Activated gamma-delta T cell treated with Interleukin-2 at 50 U/mL for 16 hours (primary cell): Measurements from ENCODE around the gene KLHL12.

Source experiments
- DNase-seq: peaks from one replicate; pipeline ENCODE4 v3.0.0-alpha.2; 2020

KLHL12 gene

GRCh38 chr1:202880062-202880461, 47.0 kb downstream of the KLHL12 start:
- no peak for DNase-seq

DNA sequence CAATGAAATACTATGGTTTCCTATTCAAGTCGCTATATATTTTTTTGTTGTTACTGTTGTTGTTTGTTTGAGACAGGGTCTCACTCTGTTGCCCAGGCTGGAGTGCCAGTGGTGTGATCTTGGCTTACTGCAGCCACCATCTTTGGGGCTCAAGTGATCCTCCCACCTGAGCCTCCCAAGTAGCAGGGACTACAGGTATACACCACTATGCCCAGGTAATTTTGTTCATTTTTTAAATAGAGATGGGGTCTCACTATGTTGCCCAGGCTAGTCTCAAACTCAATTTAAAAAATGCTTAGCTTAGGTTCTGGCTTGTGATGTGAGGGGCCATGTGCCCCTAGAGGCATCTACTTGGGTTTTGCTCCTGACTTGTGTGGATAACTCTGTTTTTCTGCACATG, 47.9 kb downstream of the KLHL12 start:
- DNase-seq = no peak

DNA sequence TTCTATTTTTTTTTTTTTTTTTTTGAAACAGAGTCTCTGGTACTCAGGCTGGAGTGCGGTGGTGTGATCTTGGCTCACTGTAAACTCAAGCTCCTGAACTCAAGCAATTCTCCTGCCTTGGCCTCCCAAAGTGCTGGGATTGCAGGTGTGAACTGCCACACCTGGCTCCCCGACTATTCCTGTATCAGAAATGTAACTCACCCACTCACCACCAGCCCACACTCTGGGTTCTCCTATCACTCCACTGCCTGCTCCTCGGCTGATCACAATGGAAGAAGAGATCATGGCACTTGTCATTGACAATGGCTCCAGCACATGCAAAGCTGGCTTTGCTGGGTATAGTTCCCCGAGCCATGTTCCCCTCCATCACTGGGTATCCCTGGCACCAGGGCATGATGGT, 54.0 kb downstream of the KLHL12 start:
- no peak for DNase-seq

DNA sequence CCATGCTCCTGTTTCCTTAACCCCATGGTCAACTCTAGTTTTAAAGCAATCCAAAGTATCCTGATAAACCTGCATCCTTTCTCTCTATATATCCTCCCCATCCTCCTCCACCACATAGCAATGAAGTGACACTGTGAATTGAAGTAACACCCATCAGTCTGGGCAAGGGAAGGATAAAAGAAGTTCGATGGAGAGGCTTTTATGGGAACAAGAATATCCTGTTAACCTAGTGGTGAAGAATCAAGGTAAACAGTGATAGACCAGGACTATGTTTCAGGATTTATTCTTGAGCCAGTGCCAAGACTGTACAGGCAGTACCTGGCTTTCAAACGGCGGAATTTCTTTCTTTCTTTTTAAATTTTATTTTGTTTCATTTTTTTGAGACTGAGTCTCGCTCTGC, 55.7 kb downstream of the KLHL12 start:
- no peak for DNase-seq

DNA sequence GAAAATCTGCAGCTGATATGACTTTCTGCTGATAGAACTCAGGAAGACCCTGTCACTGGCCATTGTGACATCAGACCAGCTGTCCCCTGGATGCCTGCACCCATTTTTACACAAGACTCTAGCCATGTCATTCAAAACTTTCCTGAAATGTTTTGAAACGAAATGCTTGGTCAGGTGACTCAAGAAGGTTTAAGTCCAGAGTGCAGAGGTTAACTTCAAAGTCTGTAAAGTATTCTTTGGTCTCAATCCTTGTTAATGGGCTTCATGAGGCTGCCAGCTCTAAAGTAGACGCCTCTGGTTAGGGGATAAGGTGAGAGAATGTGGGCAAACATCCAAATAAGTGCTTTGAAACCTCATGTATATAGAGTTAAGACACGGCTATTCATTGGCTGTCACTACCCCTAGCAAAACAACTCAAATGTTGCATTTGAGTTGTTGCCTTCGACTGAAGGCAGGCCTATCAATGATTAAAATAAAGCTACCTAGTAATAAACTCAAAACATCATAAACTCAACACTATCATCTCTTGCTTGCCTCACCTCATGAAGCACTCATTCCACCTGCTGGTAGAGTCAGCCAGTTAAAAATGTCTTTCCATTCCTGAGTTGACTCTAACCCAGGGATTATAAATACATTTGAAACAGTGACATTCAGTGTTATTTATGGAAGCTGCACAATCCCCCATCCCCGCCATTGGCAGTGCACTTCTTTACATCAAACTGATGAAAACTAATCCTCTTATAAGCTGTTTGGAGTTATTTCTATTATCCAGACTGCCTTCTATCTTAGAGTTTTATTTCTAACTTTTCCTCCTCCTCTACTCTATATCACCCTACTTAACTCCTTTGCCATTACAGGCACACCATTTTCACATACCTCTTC, 64.1 kb downstream of the KLHL12 start:
- DNase-seq = no peak

- DNase-seq = peak; percentile 36
Measured at GRCh38 chr1:202861420-202862132, 65.5 kb downstream of the KLHL12 start.

DNA sequence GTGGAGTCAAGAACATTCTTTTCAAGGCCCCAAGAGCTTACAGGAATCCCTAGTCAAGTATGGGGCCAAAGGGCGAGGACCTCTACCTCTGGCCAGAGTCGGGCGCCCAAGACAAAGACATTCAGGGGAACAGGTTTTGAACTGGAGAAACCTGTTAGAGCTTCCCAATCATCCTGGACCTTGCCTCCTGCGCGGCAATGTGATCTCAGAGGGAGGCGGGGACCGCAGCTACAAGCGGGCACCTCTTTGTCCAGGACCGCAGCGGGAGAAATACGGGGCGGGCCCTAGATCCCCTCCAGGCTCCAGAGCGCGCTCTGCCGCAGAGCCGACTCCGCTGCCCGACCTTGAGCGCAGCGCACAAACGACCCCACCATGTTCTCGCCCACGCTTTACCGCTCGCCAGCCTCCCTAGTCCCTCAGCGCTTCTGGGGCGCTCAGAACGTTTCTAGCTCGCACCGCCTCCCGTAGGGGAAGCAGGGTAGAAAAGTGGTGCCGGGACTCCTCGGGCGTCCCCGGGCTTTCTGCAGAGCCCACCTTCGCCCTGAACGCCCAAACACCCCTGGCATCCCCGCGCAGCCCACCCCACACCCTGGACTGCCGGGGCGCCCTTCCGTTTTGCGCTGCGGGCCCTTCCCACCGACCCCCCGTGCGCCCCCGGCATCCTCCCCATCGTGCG, 66.2 kb downstream of the KLHL12 start:
- DNase-seq = peak; percentile 17

DNA sequence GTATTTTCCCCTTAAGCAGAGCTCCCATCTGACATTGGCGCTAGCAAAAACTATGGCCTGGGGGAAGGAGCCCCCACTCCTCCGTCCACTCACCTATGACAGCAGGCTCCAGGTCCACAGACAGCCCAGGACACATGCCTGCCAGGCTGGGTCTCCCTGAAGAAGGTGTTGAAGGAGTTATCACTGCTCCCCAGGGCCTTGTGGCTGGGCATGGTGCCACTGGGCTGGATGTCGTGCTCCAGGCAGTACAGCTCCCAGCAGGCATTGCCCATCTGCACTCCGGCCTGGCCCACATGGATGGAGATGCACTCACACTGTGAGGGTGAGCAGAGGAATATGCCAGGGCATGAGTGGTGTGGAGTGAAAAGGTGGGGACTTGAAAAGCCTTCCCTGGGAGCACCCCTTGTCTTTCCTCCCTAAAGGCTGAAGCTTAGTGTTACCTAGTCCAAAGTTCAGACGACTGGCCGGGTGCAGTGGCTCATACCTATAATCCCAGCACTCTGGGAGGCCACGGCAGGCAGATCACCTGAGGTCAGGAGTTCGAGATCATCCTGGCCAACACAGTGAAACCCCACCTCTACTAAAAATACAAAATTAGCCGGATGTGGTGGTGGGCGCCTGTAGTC, 68.1 kb downstream of the KLHL12 start:
- no peak for DNase-seq

DNA sequence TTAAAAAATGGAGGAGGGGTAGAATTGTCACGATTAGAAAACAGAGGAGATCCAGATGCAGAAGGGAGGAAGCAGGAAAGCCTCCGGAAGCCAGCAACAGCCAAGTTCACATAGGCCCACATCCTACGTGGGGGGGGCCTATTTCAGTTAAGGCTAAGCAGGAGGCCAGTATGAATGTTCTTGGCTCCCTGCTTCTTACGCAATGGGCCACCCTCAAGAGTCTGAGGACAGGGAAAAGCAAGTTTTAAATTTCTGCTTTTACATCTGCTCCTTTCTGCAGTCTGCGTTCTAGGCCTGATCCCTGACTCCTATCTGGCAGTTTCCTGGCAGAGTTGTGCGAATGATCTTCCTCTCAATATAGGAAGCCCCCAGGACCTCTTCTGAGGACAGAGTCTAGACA, 68.7 kb downstream of the KLHL12 start:
- no peak for DNase-seq

DNA sequence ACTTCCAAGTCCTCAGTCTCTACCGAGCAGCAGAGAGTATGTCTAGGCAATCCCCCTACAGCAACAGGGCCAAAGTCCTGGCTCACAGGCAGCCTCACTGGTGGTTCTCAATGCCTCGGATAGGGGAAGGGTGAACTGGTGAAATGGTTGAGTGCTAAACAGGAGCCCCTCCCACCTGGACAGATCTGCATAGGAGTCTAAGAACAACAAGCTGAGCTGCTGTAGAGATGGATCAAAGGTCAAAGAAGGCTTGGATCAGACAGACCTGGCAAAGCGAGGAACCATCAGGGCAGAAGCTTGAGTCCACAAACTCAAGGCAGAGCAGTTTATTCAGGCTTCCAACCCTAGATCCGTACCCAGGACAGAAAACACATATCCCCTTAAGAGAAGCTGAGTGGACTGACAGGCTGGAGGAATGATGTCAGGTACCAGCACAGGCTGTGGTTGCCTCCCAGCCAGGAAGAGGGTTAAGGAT, 69.9 kb downstream of the KLHL12 start:
- no peak for DNase-seq

DNA sequence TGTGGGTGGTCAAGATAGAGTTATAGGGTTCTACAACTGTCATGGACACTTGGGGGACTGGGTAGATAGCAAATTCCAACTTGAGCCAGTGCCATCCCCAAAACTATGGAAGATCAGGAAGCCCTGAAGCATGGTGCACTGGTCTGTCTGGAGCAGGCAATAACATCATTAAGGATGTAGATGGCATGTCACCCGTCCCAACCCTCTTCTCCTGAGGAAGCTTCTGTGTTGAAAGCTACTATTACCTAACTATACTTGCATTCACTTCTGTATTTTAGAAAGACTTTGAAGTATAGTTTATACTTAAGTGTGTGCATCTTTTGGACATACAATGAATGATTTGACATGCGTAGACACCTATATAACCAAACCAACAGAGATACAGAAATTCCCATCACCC, 71.0 kb downstream of the KLHL12 start:
- no peak for DNase-seq

GRCh38 chr1:202854787-202855186, 72.2 kb downstream of the KLHL12 start:
- DNase-seq = no peak

DNA sequence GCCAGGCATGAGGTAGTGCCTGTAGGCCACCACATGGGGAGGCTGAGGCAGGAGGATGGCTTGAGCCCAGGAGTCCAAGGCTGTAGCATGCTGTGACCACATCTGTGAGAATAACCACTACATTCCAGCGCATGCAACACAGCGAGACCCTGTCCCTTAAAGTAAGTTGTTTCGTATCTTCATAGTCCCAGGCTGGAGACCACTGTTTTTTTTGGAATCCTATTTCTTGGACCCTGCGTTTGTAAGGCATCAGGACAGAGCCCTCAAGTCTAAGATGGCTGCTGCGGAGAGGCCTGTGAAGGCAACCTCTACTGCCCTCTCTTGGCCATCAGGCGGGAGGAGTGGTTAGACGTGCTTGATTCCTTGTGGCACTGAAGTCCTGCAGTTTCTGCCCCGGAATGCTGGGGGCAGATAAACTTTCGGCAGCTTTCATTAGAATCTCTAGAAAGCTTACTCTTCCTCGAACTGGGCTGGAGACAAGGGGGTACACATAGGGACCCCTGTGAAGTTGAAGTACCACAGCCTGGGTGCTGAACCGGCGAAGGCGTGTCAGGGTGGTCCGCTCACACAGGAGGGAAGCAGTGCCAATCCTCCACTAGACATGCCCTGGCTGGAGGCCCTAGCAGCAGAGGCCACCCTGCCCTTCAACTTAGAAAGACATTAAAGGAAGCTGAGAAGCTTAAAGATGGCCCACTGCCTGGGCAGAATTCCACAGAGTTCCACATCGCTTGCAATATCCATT, 74.7 kb downstream of the KLHL12 start:
- peak; percentile 16 for DNase-seq

DNA sequence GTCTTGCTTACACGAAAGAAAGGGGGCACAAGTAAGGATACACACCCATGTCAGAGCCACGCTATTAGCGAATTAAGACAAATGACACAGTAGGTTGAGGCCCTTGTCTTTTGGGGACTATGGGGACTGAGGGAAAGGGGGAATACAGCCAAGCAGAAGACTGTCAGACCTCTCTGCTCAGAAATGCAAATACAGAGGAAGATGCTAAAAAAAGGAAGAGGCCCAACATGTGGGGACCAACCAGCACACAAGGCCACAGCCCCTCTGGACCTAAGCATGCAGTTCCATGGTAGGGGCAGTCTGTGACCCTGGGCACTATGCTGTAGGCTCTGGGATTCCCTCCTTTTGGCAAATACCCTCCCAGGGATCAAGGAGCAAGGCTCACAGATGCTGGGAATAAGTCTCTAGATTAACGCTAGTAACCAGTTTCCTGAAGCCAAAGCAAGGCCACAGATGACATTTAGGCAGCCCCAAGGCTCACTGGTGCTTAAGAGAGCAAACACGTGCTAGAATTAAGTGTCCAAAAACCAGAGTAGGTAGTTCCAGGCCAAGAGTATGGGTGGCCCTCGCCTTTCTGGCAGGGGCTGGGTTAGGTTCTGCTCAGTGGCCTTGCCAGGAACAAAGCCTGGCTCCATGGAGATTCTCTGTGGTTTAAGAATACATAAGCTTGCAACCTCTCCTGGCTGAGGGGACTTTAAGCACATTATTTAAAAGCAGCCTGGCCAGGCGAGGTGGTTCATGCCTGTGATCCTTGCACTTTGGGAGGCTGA, 76.3 kb downstream of the KLHL12 start:
- no peak for DNase-seq

DNA sequence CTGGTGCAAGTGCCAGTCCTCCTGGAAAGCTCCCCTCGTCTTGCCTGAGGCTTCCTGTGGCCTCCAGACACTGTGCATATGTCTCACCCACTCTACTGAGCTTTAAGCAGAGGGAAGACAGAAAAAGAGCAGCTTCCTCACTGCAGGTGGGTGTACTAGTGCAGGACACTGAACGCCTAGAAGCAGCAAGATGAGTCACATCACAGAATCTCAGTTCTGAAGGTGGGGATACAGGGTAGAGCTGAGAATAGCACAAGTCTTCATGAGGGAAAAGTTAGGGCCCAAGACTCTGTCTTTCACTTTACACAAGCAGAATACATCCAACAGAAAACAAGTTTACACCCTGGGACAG, 78.9 kb downstream of the KLHL12 start:
- no peak for DNase-seq

- DNase-seq = no peak
Measured at GRCh38 chr1:202844935-202845334, 82.1 kb downstream of the KLHL12 start.

GRCh38 chr1:202844259-202844658, 82.8 kb downstream of the KLHL12 start:
- DNase-seq = no peak

- DNase-seq = no peak
Measured at GRCh38 chr1:202843081-202843480, 84.0 kb downstream of the KLHL12 start.
